Erythroblast (primary cell): ENCODE data around the gene PTPN9.

Source experiments
- DNase-seq, 2 experiments: peaks; one replicate each; lab custom pipeline; 2025; lab: John Stamatoyannopoulos, UW
- GATA1 ChIP-seq: IDR thresholded peaks from 2 replicates; pipeline ENCODE4 v1.6.1; 2011; ENCODE audit warnings: low read depth, mild to moderate bottlenecking, control low read depth, low read length, moderate library complexity
- POLR2A ChIP-seq: IDR thresholded peaks from 2 replicates; pipeline ENCODE4 v1.6.1; 2011; ENCODE audit warnings: mild to moderate bottlenecking, low read length

The PTPN9 gene

DNA sequence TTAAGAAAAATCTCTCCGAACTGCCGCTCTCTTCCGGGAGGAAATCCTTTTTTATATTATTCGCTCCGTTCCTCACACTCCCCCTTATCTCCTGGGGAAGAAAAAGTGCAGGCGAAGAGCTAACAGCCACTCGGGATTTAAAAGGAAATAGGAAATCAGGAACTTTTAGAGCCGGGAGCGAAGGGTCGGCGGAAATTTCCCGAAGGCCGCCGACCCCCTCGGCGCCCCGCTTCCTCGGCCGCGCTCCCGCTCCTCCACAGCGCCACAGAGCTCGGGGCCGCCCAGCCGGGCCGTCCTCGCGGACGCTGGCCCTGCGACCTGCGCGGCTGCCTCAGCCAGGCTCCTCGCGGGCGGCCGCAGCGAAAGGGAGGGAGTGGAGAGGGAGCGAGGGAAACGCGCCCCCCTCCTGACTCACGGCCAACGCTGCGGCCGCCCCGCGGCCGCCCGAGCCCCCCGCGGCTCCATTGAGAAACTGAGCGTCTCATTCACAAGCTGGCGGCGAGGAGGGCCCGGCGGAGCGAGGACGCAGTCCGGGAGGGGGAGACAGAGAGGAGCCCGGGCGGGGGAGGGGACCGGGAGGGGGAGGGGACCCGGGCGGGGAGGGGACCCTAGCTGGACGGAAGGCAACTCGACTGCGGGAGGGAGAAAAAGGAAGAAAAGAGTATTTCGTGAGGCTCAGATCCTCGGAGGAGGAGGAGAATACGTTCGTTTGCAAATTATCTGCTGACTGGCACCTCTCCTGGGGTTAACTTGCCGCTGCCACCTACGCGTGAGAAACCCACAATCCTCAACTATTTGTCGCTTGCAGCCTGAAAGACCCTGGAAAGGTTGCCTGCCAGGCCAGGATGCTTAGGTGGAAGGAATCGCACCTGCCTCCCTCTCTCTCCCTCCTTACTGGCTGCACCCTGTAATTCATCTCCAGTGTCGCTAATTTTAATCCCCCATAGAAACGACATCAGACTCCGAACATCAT is at the start of gene PTPN9:
Gene PTPN9, minus strand, starts transcription at position 368 of the 973 bp plus-strand sequence. CDS start 539 bp downstream, outside the sequence.
- TF ChIP-seq POLR2A (no peak), GATA1 (no peak)
- DNase-seq: peak; percentile 76 to 82

DNA sequence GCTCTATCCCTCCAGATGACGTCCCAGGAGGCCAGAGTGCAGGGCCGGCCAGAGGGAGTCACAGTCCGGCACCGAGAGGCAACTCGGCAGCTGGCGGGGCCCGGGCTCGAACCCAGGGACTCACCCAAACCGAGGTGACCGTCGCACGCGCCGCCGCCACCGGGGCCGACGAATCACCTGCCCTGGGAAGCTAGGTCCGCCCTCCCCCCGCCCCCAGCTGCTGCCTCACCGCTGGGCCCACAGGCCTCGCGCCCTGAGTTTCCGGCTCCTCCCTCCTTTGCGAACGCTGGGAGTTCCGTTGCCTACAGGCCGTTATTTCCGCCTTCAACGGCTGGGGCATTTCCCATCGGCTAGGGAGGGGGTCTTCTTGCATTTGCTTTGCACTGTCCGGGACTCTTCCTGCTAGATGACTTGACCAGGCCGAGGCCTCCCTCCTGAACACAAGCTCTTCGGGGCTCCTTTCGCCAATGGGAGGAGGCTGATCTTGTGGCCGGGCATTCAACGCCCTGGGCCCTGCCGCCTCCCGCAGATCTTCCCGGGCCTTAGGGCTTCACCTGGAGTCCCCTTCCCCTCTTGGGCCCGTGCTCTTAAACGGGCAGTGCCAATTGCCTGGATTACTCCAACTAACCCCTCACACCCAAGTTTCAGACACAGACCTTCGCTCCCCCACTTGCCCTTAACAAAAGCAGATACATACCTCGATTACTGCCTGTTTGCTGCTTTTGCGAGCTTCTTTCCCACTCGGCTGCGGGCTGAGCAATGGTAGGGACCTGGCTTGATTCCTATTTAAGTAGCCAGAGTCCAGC is 46.6 kb upstream of the PTPN9 start, which contains the start of gene SNUPN:
Gene SNUPN, minus strand, starts transcription at position 184 of the 806 bp plus-strand sequence. CDS start 4,674 bp downstream, outside the sequence.
- peak; percentile 96 to 97 for DNase-seq
- TF ChIP-seq POLR2A (peak; percentile 79), GATA1 (no peak)

DNA sequence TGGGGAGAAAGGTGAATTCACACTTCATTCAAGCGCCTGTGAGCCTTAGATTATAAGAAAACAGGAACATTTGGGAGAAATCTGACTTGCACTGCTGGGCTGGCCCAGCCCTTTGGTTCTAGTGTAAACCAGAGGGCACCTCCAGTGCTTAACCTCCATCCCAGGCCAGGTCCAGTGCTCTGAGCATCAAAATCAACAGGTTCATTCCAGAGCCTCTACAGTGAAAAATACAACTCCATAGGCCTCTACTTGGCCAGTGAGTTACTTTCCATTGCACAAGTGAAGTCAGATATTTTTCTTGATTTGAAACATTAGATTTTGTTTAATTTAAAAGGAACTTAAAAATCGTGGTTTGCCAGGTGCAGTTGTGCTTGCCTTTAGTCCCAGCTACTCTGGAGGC is 43.4 kb upstream of the PTPN9 start:
- TF ChIP-seq POLR2A: no peak
- no peak for TF ChIP-seq GATA1
- no peak for DNase-seq

DNA sequence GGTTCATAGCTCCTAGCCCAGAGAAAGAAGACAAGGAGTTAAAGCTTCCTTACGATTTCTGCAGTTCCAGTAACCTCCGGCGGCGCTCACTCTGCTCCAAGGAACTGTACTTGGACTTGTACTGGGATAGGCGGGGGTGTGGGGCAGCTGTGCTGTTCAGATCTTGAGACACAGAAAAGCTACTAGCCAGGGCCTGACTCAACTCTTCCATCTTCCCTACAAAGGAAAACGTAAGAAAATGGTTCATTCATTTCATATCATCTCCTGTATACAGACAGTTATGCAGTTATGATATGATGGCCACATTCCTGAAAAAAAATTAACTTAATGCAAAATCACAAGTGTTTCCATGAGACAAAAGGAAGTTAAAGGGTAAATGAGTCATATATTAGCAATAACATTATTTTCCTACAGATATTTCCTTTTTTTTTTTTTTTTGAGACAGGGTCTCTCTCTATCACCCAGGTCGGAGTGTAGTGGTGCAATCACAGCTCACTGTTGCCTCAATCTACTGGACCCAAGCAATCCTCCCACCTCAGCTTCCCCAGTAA is 41.8 kb upstream of the PTPN9 start:
- TF ChIP-seq GATA1: no peak
- TF ChIP-seq POLR2A: peak; percentile 21

DNA sequence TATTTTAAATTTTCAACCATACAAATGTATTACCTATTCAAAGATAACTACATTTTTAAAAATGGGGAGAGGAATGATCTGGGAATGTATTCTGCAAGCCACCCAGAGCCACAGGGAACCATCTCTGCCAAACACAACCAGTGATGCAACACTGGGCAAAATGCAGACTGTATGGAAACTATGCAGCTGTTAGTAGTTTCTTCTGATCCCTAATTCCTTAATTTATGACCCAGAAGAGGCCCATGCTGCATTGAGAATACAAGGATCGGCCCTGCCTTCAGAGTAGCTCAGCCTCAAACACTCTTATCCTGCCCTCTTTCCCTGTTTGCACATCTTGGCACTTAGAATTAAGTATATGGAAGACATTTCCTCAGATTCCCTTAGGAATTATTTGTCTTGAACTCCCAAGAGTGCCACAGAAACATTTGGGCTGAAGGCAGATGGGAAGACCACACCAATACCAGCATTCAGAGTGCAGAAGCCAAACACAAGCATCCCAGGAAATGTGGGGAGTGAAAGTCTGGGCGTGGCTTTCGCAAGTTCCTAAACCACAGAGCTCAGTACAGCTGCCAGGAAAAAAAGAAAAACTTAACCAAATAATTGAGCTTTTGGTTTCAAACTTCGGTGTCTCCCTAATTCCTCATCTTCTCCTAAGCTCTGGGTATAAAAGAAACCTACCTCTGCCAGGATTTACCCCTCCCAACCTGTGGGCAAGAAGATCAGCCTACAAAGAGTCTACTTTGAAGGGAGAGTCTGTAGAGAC is 41.1 kb upstream of the PTPN9 start:
- TF ChIP-seq GATA1: no peak
- no peak for TF ChIP-seq POLR2A

More for the DNA sequence above, 41.8 kb upstream of the PTPN9 start:
- DNase-seq: no peak

DNA sequence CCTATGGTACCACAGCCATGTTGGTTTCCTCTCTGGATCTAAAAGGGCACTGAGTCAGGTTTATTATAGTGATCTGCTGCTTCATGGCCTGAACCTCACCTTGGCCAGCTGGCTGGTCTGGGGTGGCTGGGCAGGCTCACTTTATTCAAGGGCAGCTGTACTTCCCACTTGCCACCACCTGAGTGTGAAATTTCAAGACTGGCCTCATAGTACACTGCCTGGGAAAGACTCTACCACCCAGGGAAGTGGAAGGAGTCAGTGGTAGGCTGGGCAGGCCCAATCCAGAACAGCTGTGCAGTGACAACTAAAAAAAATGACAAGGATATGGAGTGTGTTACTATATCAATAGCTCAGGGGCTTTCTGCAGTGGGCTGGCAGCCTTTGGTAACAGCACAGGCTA is 37.7 kb upstream of the PTPN9 start:
- DNase-seq: no peak
- TF ChIP-seq GATA1: no peak
- no peak for TF ChIP-seq POLR2A

More for the DNA sequence above, 41.1 kb upstream of the PTPN9 start:
- no peak for DNase-seq

DNA sequence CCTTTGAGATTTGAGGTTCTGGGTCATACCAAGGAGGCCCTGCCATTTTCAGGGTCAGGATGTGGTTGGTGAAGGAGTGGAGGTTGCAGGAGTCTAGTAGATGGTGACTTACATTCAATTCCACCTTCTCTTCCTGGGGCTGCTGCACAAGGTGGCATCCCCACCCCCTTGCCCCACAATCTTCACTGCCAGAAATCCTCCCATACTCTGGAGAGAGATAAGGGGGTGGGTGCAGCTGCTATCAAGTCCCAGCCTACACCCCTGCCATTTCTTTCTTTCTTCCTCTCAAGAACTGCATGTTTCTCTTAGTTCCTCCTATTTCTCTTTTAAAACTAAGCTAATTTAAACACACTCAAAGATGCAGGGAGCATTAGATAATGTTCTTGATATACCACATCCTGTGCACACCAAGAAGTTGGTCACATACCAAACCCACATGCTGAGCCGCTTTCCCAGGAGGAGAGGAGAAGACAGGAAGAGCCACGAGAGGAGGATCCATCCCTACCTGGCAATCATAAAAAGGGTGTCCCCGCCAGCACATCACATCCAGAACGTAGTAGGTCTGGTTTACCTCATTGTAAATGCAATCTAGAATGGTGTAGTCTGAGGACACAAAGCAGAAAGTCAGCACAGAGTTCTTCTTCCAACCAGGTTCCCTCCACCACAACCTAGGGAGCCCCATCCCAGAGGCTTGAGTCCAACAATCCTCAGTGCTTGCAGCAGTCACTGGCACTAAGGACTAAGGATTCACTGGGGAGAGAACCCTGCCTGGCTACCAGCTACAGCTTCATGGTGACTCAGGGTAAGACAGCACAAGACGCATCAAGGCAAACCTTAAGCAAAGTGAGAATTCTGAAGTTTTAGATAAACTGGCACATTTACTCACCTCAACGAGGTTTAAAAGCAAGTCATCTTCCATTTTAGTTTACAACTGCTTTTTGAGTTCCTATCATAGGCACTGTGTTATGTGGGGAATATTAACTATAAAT is 27.9 kb upstream of the PTPN9 start:
- peak; percentile 90 to 95 for DNase-seq
- TF ChIP-seq POLR2A (peak; percentile 70), GATA1 (peak; percentile 37)

DNA sequence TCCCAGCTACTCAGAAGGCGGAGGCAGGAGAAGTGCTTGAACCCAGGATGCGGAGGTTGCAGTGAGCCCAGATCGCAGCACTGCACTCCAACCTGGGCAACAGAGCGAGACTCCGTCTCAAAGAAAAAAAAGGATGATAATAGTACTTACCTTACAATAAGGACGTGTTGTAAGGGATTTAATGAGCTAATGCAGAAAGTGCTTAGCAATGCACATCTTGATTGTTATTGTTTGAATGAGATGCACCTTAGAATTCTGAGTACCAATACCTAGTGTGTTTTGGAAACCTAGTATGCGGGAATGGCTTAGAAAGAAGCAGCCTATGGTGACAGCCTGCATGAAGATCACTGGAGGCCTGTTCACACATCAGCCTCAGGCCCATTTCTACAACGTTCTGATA is 26.9 kb upstream of the PTPN9 start:
- TF ChIP-seq GATA1 (no peak), POLR2A (no peak)

DNA sequence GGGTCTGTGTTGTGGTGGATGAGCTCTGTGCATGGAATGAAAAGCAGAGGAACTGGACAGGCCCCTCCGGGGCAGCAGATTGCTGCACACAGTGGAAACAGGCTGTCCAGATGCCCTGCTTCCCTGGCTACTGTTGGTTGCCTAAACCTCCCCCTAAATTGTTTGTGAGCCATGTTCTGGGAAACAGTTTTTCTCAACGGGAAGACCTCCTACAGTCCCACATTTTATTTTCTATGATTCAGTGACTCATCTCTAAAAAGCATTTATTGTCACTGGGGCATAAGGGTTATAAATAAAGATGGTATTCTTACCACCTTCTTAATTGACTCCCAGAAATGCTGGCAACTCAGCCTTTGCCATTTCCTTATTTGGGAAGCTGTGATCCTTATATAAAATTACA is 20.3 kb upstream of the PTPN9 start:
- no peak for DNase-seq
- TF ChIP-seq GATA1 (no peak), POLR2A (no peak)

More for the DNA sequence above, 26.9 kb upstream of the PTPN9 start:
- no peak for DNase-seq

DNA sequence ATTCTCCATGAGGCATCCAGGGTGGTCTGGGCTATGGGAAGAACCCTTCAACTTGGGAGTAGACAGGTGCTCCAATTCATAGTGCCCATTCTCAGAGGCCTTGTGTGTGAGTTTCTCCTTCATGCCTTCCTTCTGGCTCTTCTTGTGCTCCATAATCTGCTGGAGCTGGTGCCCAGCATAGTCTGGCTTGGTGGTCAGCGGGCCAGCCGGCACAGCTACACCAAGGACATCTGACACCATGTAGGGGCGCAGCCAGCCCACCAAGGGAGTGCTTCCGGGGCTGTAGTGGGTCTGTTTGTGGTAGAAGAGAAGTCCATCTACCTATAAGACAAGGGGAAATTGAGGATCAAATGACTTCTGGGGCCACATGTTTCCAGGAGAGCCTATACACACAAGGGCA is 19.2 kb upstream of the PTPN9 start:
- TF ChIP-seq POLR2A: no peak
- TF ChIP-seq GATA1: no peak
- DNase-seq: no peak

DNA sequence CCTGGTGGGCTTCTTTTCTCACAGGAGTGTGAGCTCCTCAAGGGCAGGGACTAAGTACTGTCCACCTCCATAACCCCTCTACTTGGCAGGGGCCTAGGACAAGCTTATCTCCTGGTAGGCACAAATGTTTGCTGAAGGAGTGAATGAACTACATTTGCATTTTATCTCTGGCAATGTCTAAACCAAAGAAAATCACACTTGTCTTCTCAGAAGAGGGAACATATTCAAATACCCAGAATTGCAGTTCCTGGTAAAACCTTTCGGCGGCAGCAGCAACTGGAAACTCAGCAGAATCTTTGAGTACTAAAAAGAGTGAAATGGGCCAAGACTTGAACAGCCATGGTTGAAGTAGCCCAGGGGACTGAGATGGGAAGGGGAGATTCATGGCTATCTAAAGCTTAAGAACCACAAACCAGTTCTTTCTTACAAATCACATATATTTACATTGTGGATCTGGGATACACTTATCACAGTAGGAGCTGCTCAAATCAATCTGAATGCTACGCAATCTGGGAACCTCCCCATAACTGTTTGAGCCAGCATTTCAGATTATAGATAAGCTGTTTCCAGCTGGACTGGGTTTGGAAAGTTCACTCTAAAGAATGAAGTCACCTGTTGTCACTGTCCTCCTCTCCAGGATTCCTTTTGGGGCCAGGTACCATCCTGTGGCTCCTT is 18.7 kb upstream of the PTPN9 start:
- TF ChIP-seq POLR2A (no peak), GATA1 (no peak)
- peak; percentile 77 to 82 for DNase-seq
